Measurements from ENCODE around the gene SH3PXD2A.

- TF ChIP-seq CTCF (conservative IDR thresholded peaks at IDR 0.05): no peak
- TF ChIP-seq ZFX (IDR thresholded peaks at IDR 0.05): no peak
Measured at GRCh38 chr10:103876155-103876554, 20.8 kb upstream of the SH3PXD2A start.

All from C4-2B (cell line).